ENCODE data around the gene UBE2QL1.

UBE2QL1 gene, protein sequence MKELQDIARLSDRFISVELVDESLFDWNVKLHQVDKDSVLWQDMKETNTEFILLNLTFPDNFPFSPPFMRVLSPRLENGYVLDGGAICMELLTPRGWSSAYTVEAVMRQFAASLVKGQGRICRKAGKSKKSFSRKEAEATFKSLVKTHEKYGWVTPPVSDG

DNA sequence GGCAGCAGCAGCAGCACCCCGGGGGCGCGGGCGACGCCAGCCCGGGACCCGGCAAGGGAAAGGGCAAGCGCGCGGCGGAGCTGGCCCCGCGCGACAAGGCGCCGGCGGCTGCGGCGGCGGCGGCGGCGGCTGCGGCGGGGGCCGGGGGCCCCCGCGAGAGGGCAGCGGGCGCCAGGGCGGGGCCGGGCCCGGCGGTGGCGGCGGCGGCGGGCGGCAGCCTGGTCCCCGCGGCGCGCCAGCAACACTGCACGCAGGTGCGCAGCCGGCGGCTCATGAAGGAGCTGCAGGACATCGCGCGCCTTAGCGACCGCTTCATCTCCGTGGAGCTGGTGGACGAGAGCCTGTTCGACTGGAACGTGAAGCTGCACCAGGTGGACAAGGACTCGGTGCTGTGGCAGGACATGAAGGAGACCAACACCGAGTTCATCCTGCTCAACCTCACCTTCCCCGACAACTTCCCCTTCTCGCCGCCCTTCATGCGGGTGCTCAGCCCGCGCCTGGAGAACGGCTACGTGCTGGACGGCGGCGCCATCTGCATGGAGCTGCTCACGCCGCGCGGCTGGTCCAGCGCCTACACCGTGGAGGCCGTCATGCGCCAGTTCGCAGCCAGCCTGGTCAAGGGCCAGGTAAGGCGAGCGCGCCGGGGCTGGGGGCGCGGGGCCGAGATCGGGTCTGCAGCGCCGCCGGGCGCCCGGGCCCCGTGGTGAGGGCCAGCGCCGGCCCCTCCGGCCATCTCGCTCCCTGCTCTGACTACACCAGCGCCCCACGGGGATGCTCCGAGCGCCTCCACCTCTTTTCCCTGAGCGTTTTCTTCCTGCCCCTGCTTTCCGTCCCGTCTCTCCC is at the start of gene UBE2QL1:
Gene UBE2QL1 (plus strand): TSS at position 238 of the 843 bp plus-strand sequence. CDS start 35 bp downstream, at position 273.
- no peak for DNase-seq (ENCODE audit: extremely low read depth in 1 of 2, low read depth in 1 of 2)

DNA sequence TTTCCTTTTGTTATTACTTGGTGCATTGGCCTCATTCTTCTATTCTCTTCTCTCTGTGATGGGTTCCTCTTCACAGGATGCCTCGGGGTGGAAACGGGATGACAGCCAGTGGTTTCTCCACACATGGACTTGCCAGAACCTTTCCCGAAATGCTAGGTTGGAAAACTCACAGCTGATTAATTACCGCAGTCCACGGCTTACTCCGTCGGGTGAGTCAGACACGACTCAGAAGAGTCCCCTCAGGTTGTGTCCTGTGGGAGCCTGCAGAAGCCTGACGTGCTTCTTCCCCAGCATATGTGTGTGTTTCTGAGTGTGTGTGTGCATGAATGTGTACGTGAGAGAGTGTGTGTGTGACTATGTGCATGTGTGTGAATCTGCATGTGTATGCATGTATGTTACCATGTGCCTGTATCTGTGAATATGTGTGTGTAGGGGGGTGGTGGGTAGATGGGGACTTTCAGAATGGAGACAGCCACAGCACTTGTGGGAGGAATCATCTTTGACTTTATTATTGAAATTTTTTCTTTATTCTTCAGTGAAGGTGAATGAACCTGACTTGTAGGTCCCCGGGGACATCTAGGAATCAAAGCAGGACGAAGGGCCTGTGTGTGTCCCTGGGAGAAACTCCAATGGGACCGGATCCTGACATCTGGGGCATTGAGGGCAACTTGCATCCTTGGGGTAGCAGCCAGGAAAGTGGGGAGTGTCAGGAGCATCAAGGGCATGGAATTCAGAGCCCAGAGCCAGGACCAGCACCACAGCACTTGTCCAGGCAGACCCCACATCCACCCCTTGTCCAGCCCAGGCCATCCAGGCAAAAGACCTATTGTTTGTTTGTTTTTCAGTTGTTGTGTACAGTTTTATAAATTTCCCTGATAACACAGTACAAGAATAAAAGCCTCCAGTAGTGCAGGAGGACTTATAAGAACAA is 48.4 kb upstream of the UBE2QL1 start:
- DNase-seq (ENCODE audit: extremely low read depth in 1 of 2, low read depth in 1 of 2), result no peak

DNA sequence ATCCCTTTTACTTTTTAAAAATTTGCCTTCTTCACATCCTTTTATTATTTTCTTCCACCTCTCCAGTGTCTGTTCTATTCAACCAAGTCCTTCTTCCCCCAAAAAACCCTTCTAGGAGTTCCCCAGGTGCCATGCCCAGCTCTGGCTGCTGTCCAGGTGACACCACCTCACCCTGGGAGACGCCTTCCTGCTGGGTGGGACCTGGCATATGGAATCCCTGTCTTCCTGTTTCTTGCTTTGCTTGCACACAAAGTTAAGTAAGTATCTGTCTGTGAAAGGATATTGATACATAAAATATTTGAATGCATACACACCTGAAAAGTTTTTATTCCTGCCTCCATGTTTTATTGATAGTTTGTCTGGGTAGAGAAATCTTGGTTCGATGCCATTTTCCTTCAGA is 47.2 kb upstream of the UBE2QL1 start:
- DNase-seq (ENCODE audit: extremely low read depth in 1 of 2, low read depth in 1 of 2), result no peak

DNA sequence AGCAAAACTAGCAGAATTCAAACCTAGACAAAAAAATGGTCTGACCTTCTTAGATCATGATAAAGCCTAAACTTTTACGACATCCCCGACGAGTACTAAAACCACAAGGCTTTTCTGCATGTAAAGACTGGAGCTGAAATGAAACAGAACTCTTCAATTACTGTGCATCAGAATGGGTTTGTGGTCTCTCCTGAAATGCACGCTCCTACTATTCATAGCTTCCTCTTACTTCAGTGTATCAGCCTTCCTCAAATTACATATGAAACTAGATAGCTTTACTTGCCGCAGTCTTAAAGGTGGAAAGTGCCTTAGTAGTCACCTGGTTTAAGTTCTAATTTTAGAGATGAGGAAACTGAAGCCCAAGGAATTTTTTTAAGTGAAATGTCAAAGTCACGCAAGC is 45.7 kb upstream of the UBE2QL1 start:
- no peak for DNase-seq (ENCODE audit: extremely low read depth in 1 of 2, low read depth in 1 of 2)

DNA sequence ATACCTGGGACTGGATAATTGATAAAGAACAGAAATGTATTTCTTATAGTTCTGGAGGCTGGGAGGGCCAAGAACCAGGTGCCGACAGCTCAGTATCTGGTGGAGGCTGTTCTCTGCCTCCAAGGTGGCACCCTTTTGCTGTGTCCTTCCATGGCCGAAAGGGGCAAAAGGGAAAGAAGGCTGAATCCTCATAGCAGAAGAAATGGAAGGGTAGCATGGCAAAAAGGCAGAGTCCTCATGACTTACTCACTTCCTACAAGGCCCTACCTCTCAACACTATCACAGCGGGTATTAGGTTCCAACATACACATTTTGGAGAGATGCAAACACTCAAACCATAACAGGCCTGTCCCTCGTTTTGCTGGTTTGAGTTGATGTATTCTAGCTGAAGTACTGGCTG is 45.2 kb upstream of the UBE2QL1 start:
- DNase-seq (ENCODE audit: extremely low read depth in 1 of 2, low read depth in 1 of 2), result no peak

DNA sequence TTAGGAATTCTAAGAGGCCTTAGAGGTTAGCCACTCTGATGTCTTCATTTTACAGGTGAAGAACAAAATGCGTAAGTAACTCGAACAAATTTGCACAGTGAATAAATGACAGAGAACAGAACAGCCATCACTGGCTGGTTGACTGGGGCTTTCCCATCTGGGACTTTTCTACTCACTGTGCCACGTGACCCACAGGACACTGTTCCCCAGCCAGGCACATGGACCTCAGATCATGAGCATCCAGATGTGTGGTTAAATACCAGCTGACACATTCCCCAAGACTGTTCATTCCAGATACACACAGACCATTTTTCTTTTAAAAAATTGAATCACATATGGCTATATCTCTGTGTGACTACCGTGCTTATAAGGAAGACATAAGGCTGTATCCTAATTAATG is 44.5 kb upstream of the UBE2QL1 start:
- DNase-seq (ENCODE audit: extremely low read depth in 1 of 2, low read depth in 1 of 2), result no peak

DNA sequence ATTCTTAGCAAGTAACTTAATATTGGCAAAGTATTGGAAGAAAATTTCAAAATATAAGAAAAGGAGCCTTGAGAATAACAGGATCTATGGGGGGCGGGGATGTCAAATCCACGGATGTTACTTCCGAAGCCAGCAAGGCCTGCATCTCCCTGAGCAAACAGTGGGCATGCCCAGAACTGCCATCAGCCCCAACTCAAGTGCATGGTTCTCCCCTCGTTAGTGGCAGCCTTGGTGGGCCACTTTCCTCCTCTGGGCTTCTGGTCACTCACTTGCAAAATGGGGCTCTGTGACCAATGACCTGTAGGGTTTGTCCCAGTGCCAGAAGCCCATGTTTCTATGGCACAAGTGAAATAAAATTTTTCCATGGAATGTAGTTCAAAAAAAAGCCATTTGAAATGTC is 43.1 kb upstream of the UBE2QL1 start:
- DNase-seq (ENCODE audit: extremely low read depth in 1 of 2, low read depth in 1 of 2), result no peak

DNA sequence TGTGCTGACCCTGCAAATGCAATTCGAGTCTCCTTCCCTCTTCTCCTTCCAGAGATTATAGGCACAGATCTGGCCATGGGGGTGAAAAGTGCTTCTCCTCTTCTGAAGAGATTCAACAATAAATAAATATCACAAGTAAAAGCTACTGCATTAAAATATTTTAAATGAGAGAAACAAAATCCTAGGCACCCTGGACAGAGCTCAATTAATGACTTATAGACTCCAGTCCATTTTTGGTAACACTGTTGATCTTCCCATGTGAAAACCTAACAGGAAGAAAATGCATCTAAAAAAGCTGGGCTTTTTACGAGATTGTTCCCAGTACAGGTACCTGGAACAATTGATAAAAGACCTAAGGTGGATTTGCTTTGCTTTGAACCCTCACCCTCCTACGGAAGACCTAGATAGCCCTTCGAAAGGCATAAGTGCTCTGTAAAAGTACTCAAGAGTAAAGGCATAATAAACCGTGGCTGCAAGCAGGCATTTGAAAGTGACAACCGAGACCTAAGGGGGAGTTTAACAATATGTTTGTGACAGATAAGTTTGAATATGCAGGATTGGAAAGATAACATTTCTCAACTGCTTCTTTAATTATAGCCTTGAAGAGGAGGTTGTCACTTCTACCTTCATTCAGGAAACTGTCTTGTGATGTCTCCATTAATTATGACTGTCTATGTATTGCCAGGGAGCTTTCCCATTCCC is 41.0 kb upstream of the UBE2QL1 start:
- DNase-seq (ENCODE audit: extremely low read depth in 1 of 2, low read depth in 1 of 2), result no peak

DNA sequence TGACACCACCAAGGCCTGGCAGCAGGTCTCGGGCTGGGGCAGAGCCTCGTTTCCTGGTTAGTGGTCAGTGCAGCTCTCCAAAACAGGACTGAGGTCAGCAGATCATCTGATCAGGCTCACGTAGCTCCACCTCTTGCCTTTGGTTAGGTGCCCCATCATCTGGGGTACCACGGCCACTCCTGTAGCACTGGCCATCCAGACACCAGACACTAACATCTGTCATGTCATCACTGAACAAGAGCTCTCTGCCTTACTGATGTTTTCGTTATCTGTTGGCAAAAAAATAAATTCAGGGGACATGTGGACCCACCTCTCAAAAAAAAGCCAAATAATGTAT is 40.4 kb upstream of the UBE2QL1 start:
- DNase-seq (ENCODE audit: extremely low read depth in 1 of 2, low read depth in 1 of 2), result no peak

DNA sequence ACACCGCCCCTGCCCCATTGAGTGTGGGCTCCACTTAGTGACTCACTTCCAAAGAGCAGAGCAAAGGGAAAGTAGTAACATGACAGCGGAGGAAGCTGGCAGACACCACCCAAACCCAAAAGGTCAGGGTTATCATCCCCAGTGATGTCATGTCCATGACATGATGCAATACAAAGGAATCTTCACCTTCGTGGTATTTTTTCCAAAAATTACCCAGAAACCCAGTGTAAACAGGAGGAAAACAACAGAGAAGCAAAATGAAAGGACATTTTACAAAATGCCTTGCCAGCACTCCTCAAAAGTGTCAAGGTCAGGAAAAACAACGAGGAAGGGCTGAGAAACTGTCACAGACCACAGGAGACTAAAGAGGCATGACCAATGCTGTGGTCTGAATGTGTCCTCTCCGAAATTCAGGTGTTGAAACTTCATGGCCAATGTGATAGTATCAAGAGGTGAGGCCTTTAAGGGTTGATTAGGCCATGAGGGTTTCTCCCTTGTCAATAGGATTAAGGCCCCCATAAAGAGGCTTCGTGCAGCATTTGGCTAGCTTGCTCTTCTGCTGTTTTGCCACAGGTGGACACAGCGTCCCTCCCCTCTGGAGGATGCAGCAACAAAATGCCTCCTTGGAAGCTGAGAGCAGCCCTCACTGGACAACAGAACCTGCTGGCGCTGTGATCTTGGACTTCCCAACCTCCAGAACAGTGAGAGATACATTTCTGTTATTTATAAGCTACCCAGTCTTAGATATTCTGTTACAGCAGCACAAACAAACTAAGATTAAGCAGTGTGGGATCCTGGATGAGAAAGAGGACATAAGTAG is 39.8 kb upstream of the UBE2QL1 start:
- no peak for DNase-seq (ENCODE audit: extremely low read depth in 1 of 2, low read depth in 1 of 2)

DNA sequence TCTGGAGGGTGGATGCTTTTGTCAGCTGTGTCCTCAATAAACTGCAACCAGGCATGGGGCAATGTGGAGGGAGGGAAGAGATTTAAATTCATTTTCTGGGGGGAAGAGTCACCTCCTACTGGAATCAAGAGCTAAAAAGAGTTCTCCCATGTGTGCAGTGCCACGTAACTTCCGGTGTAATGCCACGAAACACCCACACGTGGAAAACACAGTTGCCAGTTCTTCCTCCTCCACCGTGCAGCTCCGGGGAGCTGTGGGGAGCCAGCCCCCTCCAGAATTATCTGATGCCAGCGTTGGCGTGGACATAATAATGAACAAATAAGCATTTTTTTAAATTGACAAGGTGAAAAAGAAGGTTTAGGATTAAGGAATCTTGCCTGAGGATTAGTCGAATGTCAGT is 38.2 kb upstream of the UBE2QL1 start:
- no peak for DNase-seq (ENCODE audit: extremely low read depth in 1 of 2, low read depth in 1 of 2)

DNA sequence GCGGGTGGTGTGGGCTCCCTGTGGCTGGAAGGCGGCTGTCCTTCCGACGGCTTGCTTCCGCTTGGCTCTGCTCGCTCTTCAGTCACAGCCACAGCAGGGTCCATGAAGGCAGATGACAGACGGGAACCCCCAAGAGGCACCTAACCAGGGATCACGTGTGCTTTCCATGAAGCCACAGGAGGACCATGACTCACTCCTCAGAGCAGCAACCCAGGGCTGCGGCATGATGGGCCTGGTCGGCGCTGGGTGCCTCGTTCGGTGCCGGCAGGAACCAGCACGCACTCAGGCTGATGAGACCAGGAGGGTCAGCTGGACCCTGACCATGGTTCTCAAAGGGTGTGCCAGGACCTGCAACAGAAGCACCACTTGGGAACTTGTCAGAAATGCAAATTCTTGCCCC is 37.5 kb upstream of the UBE2QL1 start:
- DNase-seq (ENCODE audit: extremely low read depth in 1 of 2, low read depth in 1 of 2), result no peak

DNA sequence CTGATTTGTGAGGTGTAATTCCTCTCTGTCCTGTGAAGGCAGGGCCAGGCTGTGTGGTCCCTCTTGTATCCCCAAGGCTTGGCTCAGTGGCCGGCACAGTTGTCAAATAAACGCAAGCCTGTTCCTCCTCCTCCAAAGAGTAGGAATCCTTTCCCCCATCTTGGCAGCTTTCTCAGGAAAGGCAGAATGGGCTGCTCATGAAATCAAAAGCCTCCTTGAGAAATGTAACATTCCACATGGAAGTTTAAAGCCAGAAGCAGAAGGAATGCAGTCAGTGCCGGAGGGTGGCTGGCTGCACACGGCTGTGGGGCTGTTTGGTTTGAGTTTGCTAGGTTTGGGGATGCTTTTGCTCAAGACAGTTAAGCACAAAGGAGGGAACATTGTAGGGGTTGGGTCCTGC is 35.8 kb upstream of the UBE2QL1 start:
- DNase-seq (ENCODE audit: extremely low read depth in 1 of 2, low read depth in 1 of 2), result no peak

DNA sequence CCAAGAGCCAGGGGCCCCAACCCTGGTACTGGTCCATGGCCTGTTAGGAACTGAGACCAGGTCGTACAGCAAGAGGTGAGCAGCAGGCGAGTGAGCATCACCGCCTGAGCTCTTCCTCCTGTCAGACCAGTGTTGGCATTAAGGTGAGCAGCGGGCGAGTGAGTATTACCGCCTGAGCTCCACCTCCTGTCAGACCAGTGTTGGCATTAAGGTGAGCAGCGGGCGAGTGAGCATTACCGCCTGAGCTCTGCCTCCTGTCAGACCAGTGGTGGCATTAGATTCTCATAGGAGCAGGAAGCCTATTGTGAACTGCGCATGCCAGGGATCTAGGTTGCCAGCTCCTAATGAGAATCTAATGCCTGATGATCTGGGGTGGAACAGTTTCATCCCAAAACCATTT is 31.0 kb upstream of the UBE2QL1 start:
- no peak for DNase-seq (ENCODE audit: extremely low read depth in 1 of 2, low read depth in 1 of 2)

DNA sequence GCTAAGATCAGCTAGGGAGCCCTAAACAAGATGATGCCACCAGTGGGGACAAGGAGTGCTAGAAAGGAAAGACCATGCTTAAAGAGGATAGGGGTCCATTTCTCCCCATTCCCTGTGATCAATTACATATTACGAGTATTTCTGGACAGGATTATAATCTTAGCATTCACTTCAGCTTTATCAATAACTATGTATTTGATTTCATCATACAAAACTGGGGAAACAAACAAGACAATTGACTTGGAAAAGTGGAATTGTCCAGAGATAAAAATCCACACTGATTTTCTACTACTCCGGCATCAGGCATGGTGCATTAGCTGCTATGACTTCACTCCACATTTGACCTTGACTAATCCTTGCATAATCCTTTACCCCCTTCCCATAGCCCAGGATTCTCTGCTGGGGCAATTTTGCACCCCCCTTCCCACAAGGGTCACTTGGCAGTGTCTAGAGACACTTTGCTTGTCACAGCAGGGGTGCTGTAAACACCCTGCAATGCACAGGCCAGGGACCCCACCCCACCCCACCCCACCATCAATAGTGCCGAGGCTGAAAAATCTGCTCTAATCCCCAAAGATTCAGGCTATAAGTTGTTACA is 29.9 kb upstream of the UBE2QL1 start:
- no peak for DNase-seq (ENCODE audit: extremely low read depth in 1 of 2, low read depth in 1 of 2)

DNA sequence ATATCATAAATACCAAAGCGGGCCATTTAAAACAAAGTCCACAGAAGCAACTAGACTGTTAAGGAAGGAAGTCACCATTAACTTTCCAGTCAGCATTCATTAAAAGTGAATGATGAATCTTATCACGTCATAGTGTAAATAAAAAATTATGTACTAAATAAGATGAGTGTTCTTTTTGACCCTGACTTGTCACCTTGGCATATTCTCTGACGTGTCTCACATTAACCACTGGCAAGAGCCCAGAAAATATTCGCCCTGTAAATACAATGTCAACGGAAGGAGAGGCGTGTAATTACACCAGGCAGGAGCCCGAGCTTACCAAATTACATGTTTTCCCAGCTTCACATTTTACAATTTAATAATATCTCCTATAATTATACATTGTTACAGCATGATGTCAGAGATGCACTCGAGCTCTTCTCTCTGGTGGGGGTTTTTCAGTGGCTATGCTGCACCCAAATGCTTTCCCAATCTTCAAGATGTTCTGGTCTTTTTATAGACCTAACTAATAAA is 29.3 kb upstream of the UBE2QL1 start:
- no peak for DNase-seq (ENCODE audit: extremely low read depth in 1 of 2, low read depth in 1 of 2)

DNA sequence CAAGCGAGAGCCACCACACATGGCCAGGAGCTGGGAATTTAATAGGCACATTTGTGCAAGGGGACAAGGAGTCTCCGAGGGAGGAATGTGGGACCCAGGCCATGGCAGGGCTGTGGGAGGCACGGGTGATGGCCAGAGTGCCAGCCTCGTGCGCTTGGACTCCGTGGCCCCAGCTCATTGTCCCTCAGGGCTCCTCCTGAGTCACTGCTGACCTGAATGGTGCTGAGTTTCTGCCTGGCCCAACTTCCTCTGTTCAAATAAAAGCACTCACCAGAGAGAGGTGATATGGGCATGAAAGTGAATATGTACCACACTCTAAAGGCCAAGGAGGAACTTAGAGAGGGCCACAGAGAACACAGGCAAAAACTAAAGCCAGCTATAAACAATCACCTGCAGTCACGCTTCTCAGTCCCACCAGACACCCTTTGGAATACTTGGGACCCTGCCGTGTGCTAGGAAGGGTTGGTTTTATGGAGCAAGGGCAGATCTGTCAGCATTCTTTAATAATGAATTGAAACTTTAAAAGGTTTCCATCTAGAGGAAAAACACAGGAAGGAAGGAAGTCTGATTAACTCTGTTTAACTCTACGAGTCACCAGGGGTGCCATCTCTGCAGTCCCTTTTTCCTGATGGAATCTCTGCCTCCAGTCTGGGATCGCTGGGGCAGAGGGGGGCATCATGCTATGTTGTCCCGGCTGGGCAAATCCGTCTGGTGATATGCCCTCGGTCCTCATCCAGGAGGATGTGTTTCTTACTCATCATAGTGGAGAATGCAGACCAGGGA is 25.1 kb upstream of the UBE2QL1 start:
- no peak for DNase-seq (ENCODE audit: extremely low read depth in 1 of 2, low read depth in 1 of 2)

DNA sequence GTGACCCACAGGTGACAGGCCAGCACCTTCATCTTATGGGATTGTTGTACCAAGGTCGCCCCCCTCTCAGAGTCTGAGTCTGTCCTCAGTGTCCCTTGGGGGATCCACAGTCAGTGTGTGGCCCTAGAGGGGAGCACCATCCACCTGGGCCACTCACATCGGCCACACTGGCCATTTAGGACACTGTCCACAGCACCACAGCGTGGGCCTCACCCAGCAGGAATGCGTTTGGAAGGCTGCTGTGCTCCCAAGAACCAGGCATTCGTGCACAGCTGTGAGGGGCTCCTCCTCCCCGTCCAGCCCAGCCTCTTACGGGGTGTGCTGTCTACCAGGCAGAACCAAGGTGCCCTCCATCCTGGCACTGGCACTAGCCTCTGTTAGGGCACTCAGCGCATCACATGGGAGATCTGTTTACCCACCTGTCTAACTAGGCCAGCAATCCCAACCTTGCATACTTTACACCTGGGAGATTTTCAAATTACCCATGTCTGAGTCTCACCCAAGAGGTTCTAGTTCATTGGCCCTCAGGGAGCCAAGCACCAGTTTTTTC is 24.5 kb upstream of the UBE2QL1 start:
- DNase-seq (ENCODE audit: extremely low read depth in 1 of 2, low read depth in 1 of 2), result no peak

DNA sequence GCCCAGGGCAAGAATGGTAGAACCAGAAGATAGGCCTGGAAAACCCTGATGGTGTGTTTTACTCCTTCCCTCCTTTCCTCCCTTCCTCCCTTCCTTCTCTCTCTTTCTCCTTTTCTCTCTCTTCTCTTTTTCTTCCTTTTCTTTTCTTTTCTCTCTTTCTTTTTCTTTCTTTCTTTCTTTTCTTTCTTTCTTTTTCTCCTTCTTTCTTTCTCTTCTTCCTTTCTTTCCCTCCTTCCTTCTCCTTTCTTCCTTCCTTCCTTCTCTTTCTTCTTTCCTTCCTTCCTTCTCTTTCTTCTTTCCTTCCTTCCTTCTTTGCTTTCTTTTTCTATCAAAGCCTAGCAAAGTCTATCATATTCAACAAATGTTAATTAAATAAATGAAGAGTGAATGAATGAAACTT is 24.0 kb upstream of the UBE2QL1 start:
- DNase-seq (ENCODE audit: extremely low read depth in 1 of 2, low read depth in 1 of 2), result no peak
